Thoracic aorta (tissue), 2 donors: Measurements from ENCODE around the gene BAG5. TPM values are rescaled to one million over a fixed set of nuclear protein-coding genes. Genes with fewer than 3 reads are reported as not detected.
"Not testable (repeated sequence)": the region's sequence is repeated elsewhere in the genome, so short reads cannot be mapped to it uniquely, and the experiment has no call there.

ENCODE experiments used
- ATAC-seq: fragments of 150-250 bp; one replicate; pipeline ENCODE4 v1.8.0; 2017; ENCODE audit warnings: low read depth; ENCODE audit not compliant: insufficient number of reproducible peaks, low FRiP score
- DNase-seq: peaks from one replicate; pipeline ENCODE4 v3.0.0-alpha.2; 2020; ENCODE audit warnings: low spot score
- H3K27ac ChIP-seq, 2 donors: fragments of 200-600 bp; sonication (generic); 1 replicate in 1 of 2; 2 replicates in 1 of 2; pipeline ENCODE4 v1.5.1; 2016; ENCODE audit warnings: mild to moderate bottlenecking in 2 of 2, moderate library complexity in 2 of 2
- H3K27me3 ChIP-seq: fragments of 200-600 bp; sonication (generic); replicated peaks from 2 replicates; pipeline ENCODE4 v1.6.0; 2016; ENCODE audit warnings: mild to moderate bottlenecking; ENCODE audit not compliant: insufficient read depth
- H3K36me3 ChIP-seq: fragments of 200-600 bp; sonication (generic); one replicate; pipeline ENCODE4 v1.5.1; 2016
- H3K4me1 ChIP-seq, 2 donors: fragments of 200-600 bp; sonication (generic); 1 replicate in 1 of 2; 2 replicates in 1 of 2; pipeline versions ENCODE4 v1.5.1 to v1.6.0; 2016; ENCODE audit warnings: low read depth in 2 of 2, mild to moderate bottlenecking in 1 of 2; ENCODE audit not compliant: control insufficient read depth in 1 of 2
- H3K4me3 ChIP-seq: fragments of 200-600 bp; sonication (generic); 2 replicates; pipeline ENCODE4 v1.5.1; 2016; ENCODE audit warnings: mild to moderate bottlenecking
- H3K9me3 ChIP-seq: fragments of 200-600 bp; sonication (generic); 2 replicates; pipeline ENCODE4 v1.5.1; 2016
- total RNA-seq, 2 donors: library from RNA; depleted of rRNA; stranded (reverse); fragments of >200 nt; gene quantifications; one replicate each; pipeline versions ENCODE4 v1.1.0 to v1.2.3, GENCODE V29; 2016
- TF ChIP-seq, protein P1 (sequence below): fragments of 200-600 bp; sonication (generic); IDR thresholded peaks from one replicate; pipeline ENCODE4 v1.5.1; 2019; ENCODE audit warnings: antibody characterized with exemption

The BAG5 gene, protein sequence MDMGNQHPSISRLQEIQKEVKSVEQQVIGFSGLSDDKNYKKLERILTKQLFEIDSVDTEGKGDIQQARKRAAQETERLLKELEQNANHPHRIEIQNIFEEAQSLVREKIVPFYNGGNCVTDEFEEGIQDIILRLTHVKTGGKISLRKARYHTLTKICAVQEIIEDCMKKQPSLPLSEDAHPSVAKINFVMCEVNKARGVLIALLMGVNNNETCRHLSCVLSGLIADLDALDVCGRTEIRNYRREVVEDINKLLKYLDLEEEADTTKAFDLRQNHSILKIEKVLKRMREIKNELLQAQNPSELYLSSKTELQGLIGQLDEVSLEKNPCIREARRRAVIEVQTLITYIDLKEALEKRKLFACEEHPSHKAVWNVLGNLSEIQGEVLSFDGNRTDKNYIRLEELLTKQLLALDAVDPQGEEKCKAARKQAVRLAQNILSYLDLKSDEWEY
- total RNA-seq, result 10 to 100 TPM; 21.0 to 34.9 TPM

DNA sequence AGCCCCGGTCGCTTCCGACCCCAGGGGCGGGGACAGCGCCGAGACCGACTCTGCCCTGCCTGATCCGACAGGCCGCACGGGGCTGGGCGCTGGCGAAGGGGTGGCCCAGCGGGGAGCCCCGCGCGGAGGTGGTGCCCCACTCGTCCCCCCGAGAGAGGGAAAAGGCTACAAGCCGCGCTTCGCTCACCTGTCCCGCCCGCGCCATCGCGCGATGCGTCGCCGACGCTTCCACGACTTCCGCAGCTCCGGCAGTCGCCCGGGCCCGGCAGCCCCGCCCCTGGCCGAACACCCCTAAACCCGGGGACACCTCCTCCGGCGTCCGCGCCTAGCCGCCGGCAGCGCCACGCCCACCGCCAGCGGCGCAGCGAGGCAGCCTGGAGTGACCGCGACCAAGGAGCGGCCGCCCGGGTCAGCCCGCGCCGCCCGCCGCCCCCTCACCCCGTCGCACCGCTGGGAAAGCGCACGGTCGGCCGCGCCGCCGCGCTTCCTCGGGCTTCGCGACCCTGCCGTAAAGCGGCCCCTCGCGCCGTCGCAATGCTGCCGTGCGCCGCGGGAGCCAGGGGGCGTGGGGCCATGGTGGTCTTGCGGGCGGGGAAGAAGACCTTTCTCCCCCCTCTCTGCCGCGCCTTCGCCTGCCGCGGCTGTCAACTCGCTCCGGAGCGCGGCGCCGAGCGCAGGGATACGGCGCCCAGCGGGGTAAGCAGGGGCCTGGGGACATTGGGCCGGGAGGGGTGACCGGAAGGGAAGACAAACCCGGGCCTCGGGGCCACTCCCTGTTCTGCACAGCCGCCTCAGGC is at the start of gene BAG5, which contains the start of gene COA8:
TSS of gene BAG5 (minus strand) at position 229 of the 797 bp plus-strand sequence. CDS start 1,493 bp downstream, outside the sequence.
TSS of gene COA8 (plus strand) at position 532 of the 797 bp plus-strand sequence. CDS start at position 574, 42 bp downstream.
- no peaks in the 10 kb centered on the region for H3K27me3 ChIP-seq
- TF ChIP-seq, protein P1, sequence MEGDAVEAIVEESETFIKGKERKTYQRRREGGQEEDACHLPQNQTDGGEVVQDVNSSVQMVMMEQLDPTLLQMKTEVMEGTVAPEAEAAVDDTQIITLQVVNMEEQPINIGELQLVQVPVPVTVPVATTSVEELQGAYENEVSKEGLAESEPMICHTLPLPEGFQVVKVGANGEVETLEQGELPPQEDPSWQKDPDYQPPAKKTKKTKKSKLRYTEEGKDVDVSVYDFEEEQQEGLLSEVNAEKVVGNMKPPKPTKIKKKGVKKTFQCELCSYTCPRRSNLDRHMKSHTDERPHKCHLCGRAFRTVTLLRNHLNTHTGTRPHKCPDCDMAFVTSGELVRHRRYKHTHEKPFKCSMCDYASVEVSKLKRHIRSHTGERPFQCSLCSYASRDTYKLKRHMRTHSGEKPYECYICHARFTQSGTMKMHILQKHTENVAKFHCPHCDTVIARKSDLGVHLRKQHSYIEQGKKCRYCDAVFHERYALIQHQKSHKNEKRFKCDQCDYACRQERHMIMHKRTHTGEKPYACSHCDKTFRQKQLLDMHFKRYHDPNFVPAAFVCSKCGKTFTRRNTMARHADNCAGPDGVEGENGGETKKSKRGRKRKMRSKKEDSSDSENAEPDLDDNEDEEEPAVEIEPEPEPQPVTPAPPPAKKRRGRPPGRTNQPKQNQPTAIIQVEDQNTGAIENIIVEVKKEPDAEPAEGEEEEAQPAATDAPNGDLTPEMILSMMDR, result no peak
- ATAC-seq (peak; percentile 72), DNase-seq (no peak)
- H3K36me3 ChIP-seq, result peaks cover 12% of the 10 kb centered on the region
- peaks cover 30 to 61% of the 10 kb centered on the region in 2 donors for H3K4me1 ChIP-seq
- H3K9me3 ChIP-seq, result no peaks in the 10 kb centered on the region
- peak within 1 kb of the TSS; percentile 85 for H3K4me3 ChIP-seq
- peak within 1 kb of the TSS; percentile 92 to 95 for H3K27ac ChIP-seq

DNA sequence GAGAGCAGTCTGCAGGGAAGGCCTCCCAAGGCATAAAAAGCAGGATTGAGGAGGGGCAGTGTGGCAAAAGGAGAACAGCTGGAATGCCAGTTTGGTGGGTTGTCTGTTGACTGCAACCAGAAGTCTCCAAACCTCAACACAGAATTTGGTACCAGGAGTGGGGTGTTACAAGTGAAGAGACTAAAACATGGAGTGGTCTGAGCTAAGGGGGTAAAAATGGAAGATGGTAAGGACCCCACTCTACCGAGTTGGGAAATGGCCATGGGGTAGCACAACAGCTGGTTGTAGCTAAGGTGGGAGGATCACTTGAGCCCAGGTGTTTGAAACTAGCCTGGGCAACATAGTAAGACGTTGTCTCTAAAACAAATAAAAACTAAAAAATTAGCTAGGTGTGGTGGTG is 48.8 kb upstream of the BAG5 start:
- TF ChIP-seq, protein P1, result no peak
- H3K36me3 ChIP-seq, result no peaks in the 10 kb centered on the region
- DNase-seq, result no peak
- no peaks in the 10 kb centered on the region for H3K27me3 ChIP-seq
- no peak overlapping the region for H3K4me3 ChIP-seq
- peaks cover 9% of the 10 kb centered on the region for H3K9me3 ChIP-seq
- H3K4me1 ChIP-seq, result peaks cover 9 to 12% of the 10 kb centered on the region in 2 donors
- no peak overlapping the region for H3K27ac ChIP-seq
- no peak for ATAC-seq

DNA sequence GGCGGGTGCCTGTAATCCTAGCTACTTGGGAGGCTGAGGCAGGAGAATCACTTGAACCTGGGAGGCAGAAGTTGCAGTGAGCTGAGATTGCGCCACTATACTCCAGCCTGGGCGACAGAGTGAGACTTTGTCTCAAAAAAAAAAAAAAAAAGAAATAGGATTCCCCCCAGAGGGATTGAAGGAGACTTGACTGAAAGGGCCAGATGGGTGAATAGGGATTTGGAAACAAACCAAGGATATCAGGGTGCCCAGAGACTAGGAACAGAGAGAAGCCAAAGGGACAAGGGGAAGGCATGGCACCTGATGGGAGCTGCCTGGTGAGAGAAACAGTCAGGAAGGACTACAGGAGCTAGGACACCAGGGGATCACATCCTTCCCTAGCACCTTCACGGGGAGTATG is 46.6 kb upstream of the BAG5 start:
- not testable (repeated sequence) for H3K4me3 ChIP-seq
- H3K4me1 ChIP-seq, result peaks cover 9 to 12% of the 10 kb centered on the region in 2 donors

DNA sequence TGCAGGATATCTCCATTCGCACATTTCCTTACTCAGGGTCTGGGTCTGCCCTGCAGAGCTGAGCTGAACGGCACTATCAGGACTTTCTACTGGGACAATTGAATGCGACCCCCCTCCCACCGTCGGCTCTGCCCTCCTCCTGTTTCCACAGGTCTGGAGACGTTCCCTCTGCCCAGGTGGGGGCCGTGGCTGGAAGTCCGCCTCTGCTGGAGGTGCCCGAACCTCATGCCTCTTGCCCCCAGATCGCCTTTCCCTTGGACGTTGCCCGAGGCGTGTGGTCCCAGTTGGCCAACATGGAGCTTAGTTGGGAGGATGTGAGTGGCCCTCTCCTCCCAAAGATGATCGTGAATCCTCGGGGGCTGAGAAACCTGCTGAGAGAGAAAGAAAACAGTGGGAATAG is 45.4 kb upstream of the BAG5 start:
- DNase-seq (no peak), ATAC-seq (no peak)
- H3K36me3 ChIP-seq, result no peaks in the 10 kb centered on the region
- H3K9me3 ChIP-seq, result peaks cover 9% of the 10 kb centered on the region
- TF ChIP-seq, protein P1, result no peak
- H3K27me3 ChIP-seq, result no peaks in the 10 kb centered on the region
- H3K4me1 ChIP-seq, result peaks cover 9 to 12% of the 10 kb centered on the region in 2 donors
- H3K27ac ChIP-seq, result no peak overlapping the region
- H3K4me3 ChIP-seq, result peak overlapping the region; percentile 57

More for the DNA sequence above, 46.6 kb upstream of the BAG5 start:
- H3K27me3 ChIP-seq, DNase-seq, H3K36me3 ChIP-seq, H3K9me3 ChIP-seq, ATAC-seq, H3K27ac ChIP-seq: not testable (repeated sequence)

DNA sequence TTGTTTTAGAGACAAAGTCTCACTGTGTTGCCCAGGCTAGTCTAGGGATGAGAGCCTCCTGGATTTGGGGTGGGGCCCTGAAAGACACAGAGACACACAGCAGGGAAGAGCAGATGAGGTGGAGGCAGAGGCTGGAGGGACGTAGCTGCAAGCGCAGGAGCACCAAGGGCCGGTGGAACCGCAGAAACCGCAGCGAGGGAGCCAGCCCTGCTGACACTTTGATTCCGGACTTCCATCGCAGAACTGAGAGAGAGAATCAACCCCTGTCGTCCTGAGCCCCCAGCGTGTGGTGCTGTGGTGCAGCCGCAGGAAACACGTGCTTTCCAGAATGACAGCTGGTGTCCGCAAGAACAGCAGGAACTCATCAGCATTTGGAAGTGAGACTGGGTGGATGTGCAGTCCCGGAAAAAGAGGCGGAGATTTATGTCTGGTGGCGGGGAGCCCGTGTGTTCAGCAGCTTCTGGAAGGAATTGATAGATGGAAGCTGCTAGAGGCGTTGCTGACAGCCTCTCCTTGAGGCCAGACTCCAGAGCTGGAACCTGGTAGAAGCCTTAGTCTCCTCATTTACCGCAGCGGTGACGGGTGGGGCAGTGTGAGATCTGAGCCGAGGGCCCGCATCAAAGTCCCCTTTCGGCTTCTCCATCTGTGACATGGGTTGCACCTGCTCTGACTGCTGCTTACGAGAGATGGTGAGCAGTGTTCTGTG is 44.7 kb upstream of the BAG5 start:
- ATAC-seq (no peak), DNase-seq (no peak)
- H3K36me3 ChIP-seq, result no peaks in the 10 kb centered on the region
- TF ChIP-seq, protein P1, result peak; percentile 34
- H3K4me1 ChIP-seq, result peaks cover 9 to 12% of the 10 kb centered on the region in 2 donors
- H3K4me3 ChIP-seq, result peak overlapping the region; percentile 57
- H3K9me3 ChIP-seq, result peaks cover 9% of the 10 kb centered on the region
- no peak overlapping the region for H3K27ac ChIP-seq
- H3K27me3 ChIP-seq, result no peaks in the 10 kb centered on the region
